GM23248 (cell line): ENCODE results near the gene SPATA1.

Source experiments
- EZH2 ChIP-seq: fragments of 200-600 bp; sonication (generic); IDR thresholded peaks from 2 replicates; pipeline ENCODE4 v1.6.1; 2018; ENCODE audit warnings: antibody characterized with exemption, mild to moderate bottlenecking; ENCODE audit not compliant: insufficient read depth, poor library complexity, severe bottlenecking
- EZH2phosphoT487 ChIP-seq: fragments of 200-600 bp; sonication (generic); IDR thresholded peaks from 2 replicates; pipeline ENCODE4 v1.6.1; 2018; ENCODE audit warnings: antibody characterized with exemption, moderate library complexity, mild to moderate bottlenecking, low read depth; ENCODE audit not compliant: insufficient read depth

GRCh38 chr1:84570436-84571149 is 64.4 kb downstream of the SPATA1 start:
- TF ChIP-seq EZH2phosphoT487: no peak
- TF ChIP-seq EZH2: no peak
